IPS-18a (cell line): Measurements from ENCODE around the gene LONRF2.

Source experiments
- H3K27ac ChIP-seq: one replicate; pipeline ENCODE4 v1.5.1; 2013; ENCODE audit warnings: low read length
- H3K27me3 ChIP-seq: one replicate; pipeline ENCODE4 v1.6.1; 2013; ENCODE audit warnings: mild to moderate bottlenecking, low read length; ENCODE audit not compliant: control insufficient read depth, insufficient read depth
- H3K36me3 ChIP-seq: one replicate; pipeline ENCODE4 v1.6.1; 2013; ENCODE audit warnings: low read depth, low read length; ENCODE audit not compliant: control insufficient read depth
- H3K4me1 ChIP-seq: one replicate; pipeline ENCODE4 v1.6.1; 2013; ENCODE audit warnings: low read depth, low read length; ENCODE audit not compliant: control insufficient read depth
- H3K4me3 ChIP-seq: one replicate; pipeline ENCODE4 v1.5.1; 2013; ENCODE audit warnings: low read length
- H3K9ac ChIP-seq: one replicate; pipeline ENCODE4 v1.6.1; 2013; ENCODE audit warnings: mild to moderate bottlenecking, low read length, moderate library complexity
- H3K9me3 ChIP-seq: one replicate; pipeline ENCODE4 v1.6.1; 2013; ENCODE audit warnings: low read depth, low read length; ENCODE audit not compliant: control insufficient read depth

The LONRF2 gene

DNA sequence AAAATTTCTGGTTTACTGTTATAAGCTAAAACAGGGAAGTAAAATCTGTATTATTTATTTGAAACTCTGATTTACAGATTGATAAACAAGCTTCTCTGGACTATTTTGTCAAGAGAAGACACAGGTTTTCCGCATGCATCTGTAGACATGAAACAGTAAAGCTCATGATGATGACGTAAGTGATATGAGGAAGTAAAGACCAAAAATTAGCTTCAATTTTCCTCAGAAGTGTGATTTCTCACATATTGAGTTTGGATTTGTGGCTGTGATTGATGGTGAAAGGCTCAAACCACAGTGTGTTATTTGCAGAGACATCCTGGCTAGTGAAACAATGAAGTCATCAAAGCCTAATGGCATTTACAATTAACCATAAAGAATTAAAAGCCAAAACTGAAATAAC, 12.6 kb upstream of the LONRF2 start:
- Histone ChIP-seq H3K4me1 (no peaks in the 10 kb centered on the region), H3K9ac (no peak overlapping the region), H3K4me3 (no peak overlapping the region), H3K27ac (no peak overlapping the region), H3K36me3 (no peaks in the 10 kb centered on the region), H3K9me3 (no peaks in the 10 kb centered on the region), H3K27me3 (no peaks in the 10 kb centered on the region)

DNA sequence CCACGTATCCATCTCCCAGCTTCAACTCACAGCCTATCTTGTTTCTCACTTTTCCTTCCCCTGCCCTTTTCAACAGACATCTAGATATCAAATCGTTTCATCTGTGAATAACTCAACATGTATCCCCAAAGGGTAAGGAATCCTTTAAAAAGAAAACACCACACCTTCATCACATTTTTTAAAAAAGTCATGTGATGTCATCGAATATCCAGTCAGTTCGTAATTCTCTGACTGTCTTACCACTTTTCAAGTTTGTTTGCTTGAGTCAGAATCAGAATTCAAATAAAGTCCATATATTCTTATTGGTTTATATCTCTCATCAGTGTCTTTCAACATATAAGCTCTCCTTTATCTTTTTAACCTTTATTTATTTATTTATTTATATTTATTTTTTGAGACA, 5.4 kb upstream of the LONRF2 start:
- H3K4me3 ChIP-seq: no peak overlapping the region
- H3K27ac ChIP-seq: no peak overlapping the region
- no peaks in the 10 kb centered on the region for H3K9me3 ChIP-seq
- no peaks in the 10 kb centered on the region for H3K36me3 ChIP-seq
- no peak overlapping the region for H3K9ac ChIP-seq
- H3K4me1 ChIP-seq: no peaks in the 10 kb centered on the region
- peaks cover 30% of the 10 kb centered on the region for H3K27me3 ChIP-seq

DNA sequence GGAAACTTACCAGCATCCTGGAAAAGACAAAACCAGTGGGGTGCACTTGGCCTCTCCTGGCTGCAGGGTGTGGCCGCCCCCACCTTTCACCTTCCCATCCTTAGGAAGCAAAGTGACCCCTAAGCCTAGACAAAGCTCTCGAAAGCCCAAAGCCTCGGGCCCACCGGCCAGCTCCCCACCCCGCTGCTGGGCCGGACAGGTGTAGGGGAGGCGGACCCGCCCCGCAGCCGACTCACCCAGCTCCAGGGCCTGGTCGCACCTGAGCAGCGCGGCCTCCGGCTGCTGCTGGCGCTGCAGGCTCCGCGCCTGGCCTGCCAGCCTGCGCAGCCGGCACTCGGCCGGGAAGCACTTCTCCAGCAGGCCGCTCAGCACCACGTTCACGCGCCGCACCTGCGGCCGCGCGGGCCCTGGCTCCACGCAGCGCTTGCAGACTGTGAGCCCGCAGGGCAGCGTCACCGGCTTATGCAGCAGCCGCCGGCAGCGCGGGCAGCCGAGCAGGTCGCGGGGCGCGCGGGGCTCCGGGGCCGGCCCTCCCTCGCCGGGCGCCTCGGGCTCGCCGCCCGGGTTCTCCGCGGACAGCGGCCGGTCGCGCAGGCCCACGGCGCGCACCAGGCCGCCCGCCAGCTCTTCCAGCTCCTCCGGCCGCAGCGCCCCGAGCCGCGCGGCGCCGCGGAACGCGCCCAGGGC, 979 bp downstream of the LONRF2 start:
- Histone ChIP-seq H3K4me1 (no peaks in the 10 kb centered on the region), H3K4me3 (peak overlapping the region; percentile 53), H3K9me3 (peaks cover 15% of the 10 kb centered on the region), H3K9ac (no peak overlapping the region), H3K27me3 (peaks cover 63% of the 10 kb centered on the region), H3K36me3 (no peaks in the 10 kb centered on the region), H3K27ac (no peak overlapping the region)

DNA sequence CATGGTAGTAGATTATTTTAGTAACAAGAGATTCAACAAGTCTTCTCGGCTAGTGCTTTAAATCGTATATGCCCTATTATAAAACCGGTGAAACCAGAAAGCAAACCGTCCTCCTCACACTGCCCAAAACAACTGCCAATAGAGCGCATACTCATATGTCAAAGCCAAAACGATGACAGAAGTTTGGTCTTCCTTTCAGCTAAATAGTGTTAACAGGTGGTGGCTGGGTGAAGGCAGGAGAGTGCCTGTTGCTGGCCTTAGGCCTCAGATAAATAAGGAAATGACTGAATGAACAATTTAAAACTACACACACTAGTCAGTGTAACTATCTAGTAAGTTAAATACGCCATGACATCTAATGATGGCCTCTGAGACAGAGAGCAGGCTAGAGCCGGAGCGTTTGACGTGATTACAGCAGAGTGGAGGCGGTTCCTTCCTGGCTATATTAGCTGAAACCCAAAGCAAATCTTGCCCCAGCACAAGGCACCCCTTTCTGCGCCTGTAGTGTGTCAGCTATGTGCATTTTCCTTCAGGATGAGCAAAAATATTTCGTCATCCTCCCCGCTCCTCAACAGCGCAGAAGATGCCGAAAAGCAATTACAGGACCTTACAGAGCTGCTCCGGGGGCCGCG, 1.6 kb downstream of the LONRF2 start:
- Histone ChIP-seq H3K4me3 (peak overlapping the region; percentile 51), H3K9ac (no peak overlapping the region)

DNA sequence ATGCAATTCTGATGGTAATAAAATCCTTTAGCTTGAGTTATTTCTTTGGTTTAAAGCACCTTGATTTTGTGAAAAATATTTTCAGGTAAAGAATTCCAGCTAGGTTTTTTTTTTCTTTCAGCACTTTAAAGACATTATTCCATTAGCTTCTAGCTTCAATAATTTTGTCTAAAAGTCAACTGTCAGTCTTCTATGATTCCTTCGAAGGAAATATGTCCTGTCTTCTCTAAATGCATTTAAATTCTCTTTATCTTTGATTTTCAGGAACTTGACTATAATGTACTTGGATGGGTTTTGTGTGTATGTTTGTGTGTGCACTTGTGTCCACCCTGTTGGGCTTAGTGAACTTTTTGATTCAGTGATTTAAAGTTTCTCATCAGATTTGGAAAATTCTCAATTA, 4.7 kb downstream of the LONRF2 start:
- Histone ChIP-seq H3K27me3 (peaks cover 31% of the 10 kb centered on the region), H3K4me1 (no peaks in the 10 kb centered on the region), H3K9ac (no peak overlapping the region), H3K27ac (no peak overlapping the region), H3K9me3 (peaks cover 15% of the 10 kb centered on the region), H3K4me3 (no peak overlapping the region), H3K36me3 (no peaks in the 10 kb centered on the region)

More for the DNA sequence above, 1.6 kb downstream of the LONRF2 start:
- H3K27ac ChIP-seq: no peak overlapping the region
- H3K27me3 ChIP-seq: peaks cover 61% of the 10 kb centered on the region
- H3K9me3 ChIP-seq: peaks cover 15% of the 10 kb centered on the region
- no peaks in the 10 kb centered on the region for H3K4me1 ChIP-seq
- H3K36me3 ChIP-seq: no peaks in the 10 kb centered on the region

DNA sequence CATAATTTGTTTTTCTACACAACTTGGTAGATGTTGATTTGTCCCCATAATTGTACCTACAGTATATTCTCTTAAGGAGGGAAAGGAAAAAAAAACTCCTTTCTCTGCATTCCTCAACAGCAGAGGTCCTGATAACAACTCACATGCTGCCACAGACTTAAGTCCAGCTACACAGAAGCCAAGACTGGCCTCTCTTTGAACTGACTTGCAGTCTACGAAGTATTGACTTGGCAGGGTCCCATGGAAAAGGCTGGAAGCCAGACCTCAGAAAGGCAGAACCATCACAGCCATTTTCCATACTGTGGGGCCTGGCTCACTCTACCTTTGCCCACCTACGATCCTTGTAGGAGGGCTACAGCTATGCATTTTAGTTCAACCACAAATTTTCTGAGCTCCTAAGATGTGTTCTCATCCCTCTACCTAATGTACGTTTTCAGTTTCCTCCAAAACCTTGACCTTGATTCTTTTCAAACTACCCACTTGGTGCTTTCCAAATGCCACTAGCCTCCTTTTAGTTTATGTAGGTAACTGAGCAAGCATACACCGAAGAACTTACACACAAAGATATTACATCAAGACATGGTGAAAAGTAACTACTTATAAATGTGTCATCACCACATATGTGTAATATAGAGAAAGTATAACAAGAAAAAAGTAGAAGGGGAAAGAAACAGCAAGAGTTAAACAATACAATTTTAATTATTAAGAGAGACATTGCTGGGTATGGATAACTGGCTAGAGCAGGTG, 12.2 kb downstream of the LONRF2 start:
- H3K4me3 ChIP-seq: no peak overlapping the region
- no peaks in the 10 kb centered on the region for H3K36me3 ChIP-seq
- no peaks in the 10 kb centered on the region for H3K4me1 ChIP-seq
- H3K27me3 ChIP-seq: no peaks in the 10 kb centered on the region
- H3K9ac ChIP-seq: no peak overlapping the region
- H3K27ac ChIP-seq: no peak overlapping the region
- no peaks in the 10 kb centered on the region for H3K9me3 ChIP-seq

DNA sequence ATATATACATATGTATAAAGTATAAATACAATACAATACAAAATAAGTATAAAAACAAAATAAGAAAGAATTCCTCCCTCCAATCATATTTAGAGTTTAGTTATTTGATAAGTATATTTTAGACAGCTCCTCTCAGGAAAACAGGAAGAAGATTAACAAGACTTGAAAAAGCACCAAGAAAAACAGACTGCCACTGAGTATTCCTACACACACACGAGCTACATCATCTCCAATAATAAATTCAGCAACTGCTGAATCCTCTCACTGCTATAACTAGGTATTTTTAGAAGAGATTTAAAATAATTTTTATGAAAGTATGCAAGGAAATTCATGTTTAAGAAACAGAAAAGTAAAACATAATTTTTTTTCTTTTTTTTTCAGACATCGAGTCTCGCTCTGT, 13.0 kb downstream of the LONRF2 start:
- Histone ChIP-seq H3K27me3 (no peaks in the 10 kb centered on the region), H3K27ac (no peak overlapping the region), H3K36me3 (no peaks in the 10 kb centered on the region), H3K9me3 (peaks cover under 1% of the 10 kb centered on the region), H3K9ac (no peak overlapping the region), H3K4me3 (no peak overlapping the region), H3K4me1 (no peaks in the 10 kb centered on the region)

DNA sequence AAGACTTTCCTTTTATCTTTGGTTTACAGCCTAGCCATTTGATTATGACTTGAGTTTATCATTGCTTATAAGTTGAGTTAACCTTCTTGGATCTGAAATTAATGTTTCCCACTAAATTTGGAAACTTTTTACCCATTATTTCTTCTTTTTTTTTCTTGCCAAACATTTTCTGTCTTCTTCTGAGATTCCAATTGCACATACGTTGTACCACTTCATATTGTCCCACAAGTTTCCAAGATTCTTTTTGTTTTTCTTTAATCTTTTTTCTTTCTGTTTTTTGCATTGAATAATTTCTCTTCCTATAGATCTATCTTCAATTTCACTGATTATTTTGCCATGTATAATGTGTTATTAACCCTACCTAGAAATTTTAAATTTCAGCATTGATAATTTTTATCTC, 18.6 kb downstream of the LONRF2 start:
- Histone ChIP-seq H3K27ac (no peak overlapping the region), H3K27me3 (no peaks in the 10 kb centered on the region), H3K36me3 (no peaks in the 10 kb centered on the region), H3K4me1 (no peaks in the 10 kb centered on the region), H3K9ac (no peak overlapping the region), H3K9me3 (peaks cover 4% of the 10 kb centered on the region), H3K4me3 (no peak overlapping the region)

DNA sequence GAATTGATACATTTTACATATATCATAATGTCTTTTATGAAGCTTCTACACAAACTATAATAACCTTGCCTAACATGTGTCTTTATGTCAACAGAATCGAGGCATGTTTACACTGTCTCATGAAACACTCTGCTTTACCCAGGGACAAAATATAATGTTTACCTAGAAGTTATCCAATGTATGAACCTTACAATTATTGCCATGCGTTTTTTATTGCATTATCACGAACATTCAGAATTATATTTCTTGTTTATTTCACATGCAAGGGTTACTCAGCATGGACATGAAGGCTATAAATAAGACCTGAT, 19.8 kb downstream of the LONRF2 start:
- Histone ChIP-seq H3K36me3 (no peaks in the 10 kb centered on the region), H3K27me3 (no peaks in the 10 kb centered on the region), H3K27ac (no peak overlapping the region), H3K9me3 (peaks cover 4% of the 10 kb centered on the region), H3K4me3 (no peak overlapping the region), H3K4me1 (no peaks in the 10 kb centered on the region), H3K9ac (no peak overlapping the region)

DNA sequence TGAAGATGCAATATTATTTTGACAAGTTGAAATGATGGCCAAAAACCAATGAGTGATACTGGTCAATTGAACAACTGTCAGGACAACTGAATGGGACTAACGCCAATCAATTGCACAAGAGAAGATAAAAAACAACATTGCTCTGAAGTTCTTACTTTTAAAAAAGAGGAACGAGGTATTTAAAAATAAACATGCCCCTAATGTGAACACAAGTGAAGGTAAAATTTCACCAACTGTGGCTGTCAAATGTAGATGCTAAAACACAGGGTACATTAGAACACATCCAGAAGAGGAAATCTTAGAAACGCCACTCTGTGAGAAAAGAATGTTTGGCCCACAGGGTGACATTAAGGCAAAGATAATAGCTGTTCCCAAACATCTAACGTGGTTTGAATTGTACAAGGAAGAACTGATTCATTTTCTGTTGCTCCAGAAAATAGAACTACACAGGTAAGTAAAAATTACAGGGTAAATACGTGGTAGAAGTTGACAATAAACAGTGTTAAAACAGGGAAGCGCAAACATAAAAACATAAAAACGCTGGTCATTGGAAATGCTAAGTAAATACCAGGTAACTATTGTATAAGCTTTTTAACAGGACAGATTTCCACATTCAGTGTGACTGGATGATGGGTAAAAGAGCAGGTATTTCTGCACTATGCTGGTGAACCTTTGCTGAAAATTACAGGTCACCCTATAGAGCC, 20.3 kb downstream of the LONRF2 start:
- no peaks in the 10 kb centered on the region for H3K4me1 ChIP-seq
- H3K9ac ChIP-seq: no peak overlapping the region
- H3K36me3 ChIP-seq: no peaks in the 10 kb centered on the region
- peaks cover 4% of the 10 kb centered on the region for H3K9me3 ChIP-seq
- H3K4me3 ChIP-seq: no peak overlapping the region
- no peaks in the 10 kb centered on the region for H3K27me3 ChIP-seq
- H3K27ac ChIP-seq: no peak overlapping the region

DNA sequence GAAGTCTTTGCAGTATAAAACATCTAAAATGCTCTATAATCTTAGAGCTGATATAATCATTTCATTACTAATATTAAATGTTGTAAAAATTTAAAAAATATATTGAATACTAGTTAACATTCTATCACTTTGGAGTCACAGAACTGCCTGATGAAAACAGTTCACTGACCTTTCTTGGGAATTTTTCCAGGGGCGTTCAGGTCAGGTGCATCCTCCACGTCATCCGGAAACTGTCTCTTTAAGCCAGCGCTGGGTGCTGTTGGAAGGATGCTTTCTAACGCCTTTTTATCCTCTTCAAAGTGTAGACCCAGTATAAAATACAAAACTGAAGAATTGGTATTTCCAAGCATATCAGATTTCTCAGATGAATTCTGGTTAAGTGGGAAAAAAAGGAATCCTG, 22.8 kb downstream of the LONRF2 start:
- H3K27me3 ChIP-seq: no peaks in the 10 kb centered on the region
- peaks cover 4% of the 10 kb centered on the region for H3K9me3 ChIP-seq
- H3K36me3 ChIP-seq: no peaks in the 10 kb centered on the region

More for the DNA sequence above, 22.8 kb downstream of the LONRF2 start:
- H3K27ac ChIP-seq: no peak overlapping the region
- no peak overlapping the region for H3K9ac ChIP-seq
- no peak overlapping the region for H3K4me3 ChIP-seq
- H3K4me1 ChIP-seq: no peaks in the 10 kb centered on the region
